HuH-7 (cell line): ENCODE results near the gene COX20.

Experiments used
- DNase-seq: peaks from one replicate; pipeline ENCODE4 v3.0.0; 2011; ENCODE audit warnings: low spot score

The COX20 gene

DNA sequence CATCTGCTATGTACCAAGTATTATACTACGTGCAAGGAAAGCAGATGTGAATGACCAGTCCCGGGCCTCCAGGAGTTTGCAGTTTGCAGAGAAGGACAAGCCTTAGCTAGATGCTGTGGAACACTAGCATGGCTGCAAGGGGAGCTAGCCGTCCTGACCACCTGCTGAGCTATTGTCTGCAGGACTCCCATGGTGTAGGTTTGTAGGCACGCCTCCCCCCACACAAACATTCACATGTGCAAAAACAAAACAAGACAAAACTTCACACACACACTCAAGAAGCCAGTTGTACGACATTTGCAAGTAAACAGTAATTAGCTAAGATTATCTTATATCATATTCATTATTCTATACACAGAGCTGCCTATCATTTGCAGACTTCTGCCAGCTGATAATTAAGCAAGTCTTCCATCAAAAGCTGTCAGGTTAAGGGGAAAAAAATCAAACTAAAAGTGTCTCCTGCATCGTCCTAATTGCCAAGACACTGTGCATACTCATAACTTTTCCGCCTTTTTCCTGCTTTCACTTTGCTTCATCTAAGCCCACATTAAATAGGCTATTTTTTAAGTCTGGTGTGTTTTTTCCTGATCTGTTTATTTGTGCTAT lies 39.6 kb downstream of the COX20 start:
- DNase-seq: no peak

DNA sequence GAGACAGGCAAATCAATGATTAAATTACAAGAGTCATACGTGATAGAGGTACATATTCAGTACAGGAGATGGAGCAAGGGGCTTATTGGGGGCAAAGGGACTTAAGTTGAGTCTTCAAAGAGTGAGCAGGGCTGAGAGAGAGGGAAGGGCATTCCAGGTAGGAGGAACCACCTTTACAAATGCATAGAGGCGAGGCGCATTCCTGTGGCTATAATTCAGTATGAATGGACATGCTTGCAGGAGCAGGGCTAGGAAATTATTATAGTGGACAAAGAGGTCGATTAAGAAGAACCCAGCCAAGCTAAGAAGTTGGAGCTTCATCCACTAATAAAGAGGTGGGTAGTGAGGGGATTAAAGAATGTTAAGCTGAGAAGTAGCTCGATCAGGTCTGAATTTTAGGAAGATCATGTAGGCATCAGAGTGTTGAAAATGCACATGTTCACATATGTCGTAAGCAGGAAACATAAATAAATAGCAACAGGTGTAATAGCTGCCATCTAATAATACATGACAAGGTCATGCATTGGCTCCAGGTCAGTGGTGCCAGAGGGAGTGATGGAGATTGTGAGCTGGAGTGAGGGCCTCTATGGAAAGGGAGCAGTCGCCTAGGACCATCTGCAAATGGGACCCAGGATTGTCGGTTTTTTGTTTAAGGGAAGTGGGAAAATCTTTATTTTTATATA lies 40.9 kb downstream of the COX20 start:
- no peak for DNase-seq

DNA sequence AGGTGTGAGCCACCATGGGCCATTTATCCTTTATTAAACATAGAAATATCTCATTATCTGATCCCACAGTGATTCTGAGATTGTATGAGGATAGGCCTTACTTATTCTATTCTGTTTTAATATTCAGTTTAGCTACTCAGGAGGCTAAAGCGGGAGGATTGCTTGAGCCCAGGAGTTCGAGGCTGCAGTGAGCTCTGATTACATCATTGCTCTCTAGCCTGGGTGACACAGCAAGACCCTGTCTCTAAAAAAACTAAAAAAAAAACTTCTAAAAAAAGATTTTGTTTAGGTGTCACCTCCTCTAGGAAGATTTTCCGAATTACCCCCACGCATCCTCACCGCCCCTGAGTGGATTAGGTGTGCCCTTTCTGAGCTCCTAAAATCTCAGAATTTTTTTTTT lies 43.2 kb downstream of the COX20 start:
- no peak for DNase-seq

DNA sequence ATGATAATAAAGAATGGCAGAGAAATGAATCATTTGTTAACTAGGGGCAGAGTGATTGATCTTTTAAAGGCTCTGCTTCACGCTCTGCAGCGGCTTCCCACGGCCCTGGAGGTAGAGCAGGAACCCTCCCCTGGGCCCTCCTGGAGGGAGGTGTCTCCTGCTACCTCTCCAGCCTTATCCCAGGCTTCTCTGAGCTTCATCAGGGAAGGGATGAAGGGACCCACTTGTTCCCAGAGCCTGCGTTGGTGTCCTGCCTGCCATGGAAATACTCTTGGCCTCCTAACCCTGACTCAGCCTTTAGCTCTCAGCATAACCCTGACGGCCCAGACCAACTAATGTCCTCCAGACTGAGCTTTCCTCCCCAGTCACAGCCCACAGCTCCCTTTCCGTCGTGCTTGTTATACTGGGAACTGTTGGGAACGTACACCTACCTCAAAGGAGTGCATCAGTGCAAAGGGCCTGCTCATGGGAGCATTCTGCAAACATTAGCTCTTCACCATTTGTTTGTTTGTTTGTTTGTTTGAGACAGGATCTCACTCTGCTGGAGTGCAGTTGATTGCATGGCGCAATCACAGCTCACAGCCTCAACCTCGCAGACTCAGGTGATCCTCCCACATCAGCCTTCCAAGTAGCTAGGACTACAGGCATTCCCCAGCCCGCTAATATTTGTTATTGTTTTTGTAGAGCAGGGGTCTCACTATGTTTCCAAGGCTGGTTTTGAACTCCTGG lies 46.3 kb downstream of the COX20 start:
- no peak for DNase-seq

DNA sequence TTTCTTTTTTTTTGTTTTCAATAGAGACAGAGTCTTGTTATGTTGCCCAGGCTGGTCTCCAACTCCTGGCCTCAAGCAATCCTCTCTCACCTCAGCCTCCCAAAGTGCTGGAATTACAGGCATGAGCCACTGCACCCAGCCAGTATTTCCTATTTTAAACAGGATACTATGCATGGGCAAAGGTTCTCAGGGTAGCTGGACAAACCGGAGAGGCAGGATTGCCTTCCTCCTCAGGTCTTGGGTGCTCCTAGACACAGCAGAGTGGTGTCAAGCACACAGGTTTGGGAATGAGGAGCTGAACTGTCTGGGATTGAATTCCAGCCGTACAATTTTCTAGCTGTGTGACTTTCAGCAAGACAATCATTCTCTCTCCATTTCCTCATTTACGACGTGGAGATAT lies 51.8 kb downstream of the COX20 start:
- DNase-seq: no peak

DNA sequence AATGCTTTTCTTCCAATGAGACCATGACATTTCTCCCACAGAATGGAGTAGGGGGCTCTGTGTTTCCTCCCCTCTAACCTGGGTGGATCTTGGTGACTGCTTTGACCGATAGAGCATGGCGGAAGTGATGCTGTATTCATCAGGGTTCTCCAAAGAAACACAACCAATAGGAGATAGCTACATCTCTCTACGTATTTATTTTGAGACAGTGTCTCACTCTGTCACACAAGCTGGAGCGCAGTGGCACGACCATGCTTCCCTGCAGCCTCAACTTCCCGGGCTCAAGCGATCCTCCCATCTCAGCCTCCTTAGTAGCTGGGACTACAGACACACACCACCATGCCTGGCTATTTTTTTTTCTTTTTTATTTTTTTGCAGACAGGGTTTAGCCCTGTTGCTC lies 58.4 kb downstream of the COX20 start:
- no peak for DNase-seq
